ENCODE results near the gene GLTP.

DNA sequence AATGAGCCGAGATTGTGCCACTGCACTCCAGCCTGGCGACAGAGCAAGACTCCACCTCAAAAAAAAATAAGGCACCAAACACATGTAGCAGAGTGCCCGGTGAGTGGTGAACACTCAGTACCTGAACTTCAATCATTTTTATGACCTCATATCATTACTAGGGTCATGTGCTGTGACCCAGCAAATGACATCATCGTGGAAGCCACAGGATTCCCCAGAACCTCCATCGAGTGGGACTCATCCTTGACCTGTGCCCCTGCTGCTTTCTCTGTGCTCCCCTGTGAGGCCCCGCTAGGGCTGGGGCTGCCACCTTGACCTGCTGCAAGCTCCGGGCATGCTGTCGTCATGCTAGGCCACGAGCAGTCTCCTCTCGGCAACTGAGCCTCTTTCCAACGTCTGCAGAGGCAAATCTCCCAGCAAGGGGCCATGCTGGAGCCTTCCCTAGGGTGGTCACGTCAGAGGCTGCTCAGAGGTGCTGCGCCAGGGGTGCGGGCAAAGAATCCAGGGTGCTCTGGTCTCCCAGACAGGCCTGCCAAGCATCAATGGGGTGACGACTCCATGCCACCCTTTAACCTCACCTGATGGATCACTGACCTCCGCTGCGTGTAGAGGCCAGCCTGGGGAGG lies 18.5 kb downstream of the GLTP start:
- TF ChIP-seq, protein P1, sequence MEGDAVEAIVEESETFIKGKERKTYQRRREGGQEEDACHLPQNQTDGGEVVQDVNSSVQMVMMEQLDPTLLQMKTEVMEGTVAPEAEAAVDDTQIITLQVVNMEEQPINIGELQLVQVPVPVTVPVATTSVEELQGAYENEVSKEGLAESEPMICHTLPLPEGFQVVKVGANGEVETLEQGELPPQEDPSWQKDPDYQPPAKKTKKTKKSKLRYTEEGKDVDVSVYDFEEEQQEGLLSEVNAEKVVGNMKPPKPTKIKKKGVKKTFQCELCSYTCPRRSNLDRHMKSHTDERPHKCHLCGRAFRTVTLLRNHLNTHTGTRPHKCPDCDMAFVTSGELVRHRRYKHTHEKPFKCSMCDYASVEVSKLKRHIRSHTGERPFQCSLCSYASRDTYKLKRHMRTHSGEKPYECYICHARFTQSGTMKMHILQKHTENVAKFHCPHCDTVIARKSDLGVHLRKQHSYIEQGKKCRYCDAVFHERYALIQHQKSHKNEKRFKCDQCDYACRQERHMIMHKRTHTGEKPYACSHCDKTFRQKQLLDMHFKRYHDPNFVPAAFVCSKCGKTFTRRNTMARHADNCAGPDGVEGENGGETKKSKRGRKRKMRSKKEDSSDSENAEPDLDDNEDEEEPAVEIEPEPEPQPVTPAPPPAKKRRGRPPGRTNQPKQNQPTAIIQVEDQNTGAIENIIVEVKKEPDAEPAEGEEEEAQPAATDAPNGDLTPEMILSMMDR (IDR thresholded peaks at IDR 0.05; ENCODE audit: insufficient read depth, low read length, poor library complexity, severe bottlenecking), result no peak
- TF ChIP-seq EZH2phosphoT487 (conservative IDR thresholded peaks at IDR 0.05; ENCODE audit: low read length), result no peak
